WTC11 (cell line): Measurements from ENCODE around the gene ARHGEF28. TPM values are rescaled to one million over a fixed set of nuclear protein-coding genes. Genes with fewer than 3 reads are reported as not detected.

Source experiments
- ATAC-seq: fragments of 200-7000 bp; cut with Tn5 transposase; 2 replicates; pipeline ENCODE4 v1.10.0; 2021; ENCODE audit warnings: mild to moderate bottlenecking, moderate library complexity
- CTCF ChIA-PET: fragments of 300-600 bp; sonication (Branson Sonifier 250); formaldehyde crosslinking; loops from one replicate; lab custom pipeline; 2021; ENCODE audit warnings: antibody characterized with exemption; lab: Charles Lee
- POLR2A ChIA-PET: fragments of 350-600 bp; sonication (Branson Sonifier 250); formaldehyde crosslinking; loops from one replicate; lab custom pipeline; 2021; ENCODE audit warnings: antibody characterized with exemption; lab: Charles Lee
- DNase-seq: peaks from one replicate; pipeline ENCODE4 v3.0.0; 2021; ENCODE audit warnings: low spot score
- H3K27ac Mint-ChIP-seq: 2 replicates; pipeline ENCODE4 v1.8.0; 2021; ENCODE audit warnings: mixed read lengths
- H3K27me3 Mint-ChIP-seq: 2 replicates; pipeline ENCODE4 v1.8.0; 2021; ENCODE audit warnings: low read depth, mild to moderate bottlenecking, moderate library complexity, mixed read lengths
- H3K36me3 Mint-ChIP-seq: 2 replicates; pipeline ENCODE4 v1.8.0; 2021; ENCODE audit warnings: mixed read lengths
- H3K4me1 Mint-ChIP-seq: 2 replicates; pipeline ENCODE4 v1.8.0; 2022; ENCODE audit warnings: mixed read lengths
- H3K4me3 Mint-ChIP-seq: 2 replicates; pipeline ENCODE4 v1.8.0; 2021; ENCODE audit warnings: mild to moderate bottlenecking, moderate library complexity, mixed read lengths
- H3K9me3 Mint-ChIP-seq: 2 replicates; pipeline ENCODE4 v1.8.0; 2021; ENCODE audit warnings: mixed read lengths
- ARID4B ChIP-seq: sonication (generic); formaldehyde crosslinking; IDR thresholded peaks from 2 replicates; pipeline ENCODE4 v1.8.0; 2023; ENCODE audit warnings: missing genetic modification reagents, mild to moderate bottlenecking, borderline replicate concordance
- ATF1 ChIP-seq: sonication (generic); formaldehyde crosslinking; IDR thresholded peaks from 2 replicates; pipeline ENCODE4 v1.8.1; 2023; ENCODE audit warnings: mild to moderate bottlenecking, moderate library complexity, missing genetic modification reagents
- CBFB ChIP-seq: sonication (generic); formaldehyde crosslinking; IDR thresholded peaks from 2 replicates; pipeline ENCODE4 v1.8.1; 2022; ENCODE audit warnings: mild to moderate bottlenecking, low read depth, missing genetic modification reagents
- ERG ChIP-seq: fragments of 250-450 bp; sonication (Bioruptor Pico); IDR thresholded peaks from 2 replicates; pipeline ENCODE4 v1.8.0; 2021; ENCODE audit warnings: mild to moderate bottlenecking
- FOXJ3 ChIP-seq: sonication (generic); formaldehyde crosslinking; IDR thresholded peaks from 2 replicates; pipeline ENCODE4 v1.9.0; 2021; ENCODE audit warnings: missing genetic modification reagents, mild to moderate bottlenecking, borderline replicate concordance
- FOXP4 ChIP-seq: sonication (generic); formaldehyde crosslinking; IDR thresholded peaks from 2 replicates; pipeline ENCODE4 v1.8.0; 2022; ENCODE audit warnings: mild to moderate bottlenecking, missing genetic modification reagents
- KAT7 ChIP-seq: sonication (generic); formaldehyde crosslinking; IDR thresholded peaks from 2 replicates; pipeline ENCODE4 v1.8.1; 2023; ENCODE audit warnings: missing genetic modification reagents, mild to moderate bottlenecking, borderline replicate concordance
- NFATC4 ChIP-seq: fragments of 250-450 bp; sonication (Bioruptor Pico); IDR thresholded peaks from 2 replicates; pipeline ENCODE4 v1.9.0; 2021; ENCODE audit warnings: mild to moderate bottlenecking
- NFE2L1 ChIP-seq: sonication (generic); formaldehyde crosslinking; IDR thresholded peaks from 2 replicates; pipeline ENCODE4 v1.8.1; 2023; ENCODE audit warnings: missing genetic modification reagents
- RELA ChIP-seq: sonication (generic); formaldehyde crosslinking; IDR thresholded peaks from 2 replicates; pipeline ENCODE4 v1.8.1; 2022; ENCODE audit warnings: missing genetic modification reagents, mild to moderate bottlenecking, borderline replicate concordance
- USF2 ChIP-seq: sonication (generic); formaldehyde crosslinking; IDR thresholded peaks from 2 replicates; pipeline ENCODE4 v1.8.1; 2023; ENCODE audit warnings: mild to moderate bottlenecking, missing genetic modification reagents, moderate library complexity
- ZNF138 ChIP-seq: sonication (generic); formaldehyde crosslinking; conservative IDR thresholded peaks from 2 replicates; pipeline ENCODE4 v1.8.1; 2022; ENCODE audit warnings: mild to moderate bottlenecking, moderate library complexity, missing genetic modification reagents
- ZNF396 ChIP-seq: fragments of 250-450 bp; sonication (Bioruptor Pico); IDR thresholded peaks from 2 replicates; pipeline ENCODE4 v1.8.0; 2021; ENCODE audit warnings: mild to moderate bottlenecking, moderate library complexity, borderline replicate concordance
- ZNF423 ChIP-seq: fragments of 250-450 bp; sonication (Bioruptor Pico); IDR thresholded peaks from 2 replicates; pipeline ENCODE4 v2.1.2; 2022; ENCODE audit warnings: mild to moderate bottlenecking, moderate library complexity
- total RNA-seq: library from RNA; stranded (reverse); gene quantifications from 3 replicates; pipeline ENCODE4 v1.2.3, GENCODE V29; 2021
- TF ChIP-seq, protein P1 (sequence below): sonication (generic); formaldehyde crosslinking; conservative IDR thresholded peaks from 2 replicates; pipeline ENCODE4 v1.8.1; 2023; ENCODE audit warnings: mild to moderate bottlenecking, low read depth, missing genetic modification reagents, moderate library complexity
- TF ChIP-seq, protein P2 (sequence below): sonication (generic); formaldehyde crosslinking; IDR thresholded peaks from 2 replicates; pipeline ENCODE4 v1.8.0; 2022; ENCODE audit warnings: mild to moderate bottlenecking, missing genetic modification reagents
- TF ChIP-seq, protein P3 (sequence below): sonication (generic); formaldehyde crosslinking; IDR thresholded peaks from 2 replicates; pipeline ENCODE4 v1.8.1; 2022; ENCODE audit warnings: low read depth, mild to moderate bottlenecking, moderate library complexity, missing genetic modification reagents, borderline replicate concordance

ARHGEF28 gene
- total RNA-seq, 1 experiment from 2014 or later = 0.96 TPM

DNA sequence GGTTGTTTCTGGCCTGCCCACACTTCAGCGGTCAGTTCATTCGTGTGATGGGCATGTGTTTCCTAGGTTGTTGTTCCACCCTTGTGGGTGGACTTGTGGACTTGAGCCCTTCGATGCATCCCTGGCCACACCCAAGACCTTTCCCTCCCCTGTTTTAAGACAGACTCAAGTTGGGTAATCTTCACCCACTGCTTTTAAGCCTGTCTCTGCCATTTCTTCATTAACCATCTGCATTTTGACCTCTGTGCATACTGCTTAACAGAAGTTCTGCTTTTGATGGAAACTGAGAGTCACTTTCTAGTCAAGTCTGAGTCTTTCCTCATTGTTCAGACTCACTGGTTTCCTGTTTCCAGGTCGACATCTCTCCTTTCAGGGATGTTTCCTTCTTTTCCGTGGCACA lies 233.7 kb downstream of the ARHGEF28 start:
- H3K4me3 Mint-ChIP-seq = no peak overlapping the region
- ATAC-seq (no peak), DNase-seq (no peak)
- H3K27me3 Mint-ChIP-seq = no peaks in the 10 kb centered on the region
- no peak for TF ChIP-seq ZNF423 (CRISPR knock-in tag)
- TF ChIP-seq, protein P1, sequence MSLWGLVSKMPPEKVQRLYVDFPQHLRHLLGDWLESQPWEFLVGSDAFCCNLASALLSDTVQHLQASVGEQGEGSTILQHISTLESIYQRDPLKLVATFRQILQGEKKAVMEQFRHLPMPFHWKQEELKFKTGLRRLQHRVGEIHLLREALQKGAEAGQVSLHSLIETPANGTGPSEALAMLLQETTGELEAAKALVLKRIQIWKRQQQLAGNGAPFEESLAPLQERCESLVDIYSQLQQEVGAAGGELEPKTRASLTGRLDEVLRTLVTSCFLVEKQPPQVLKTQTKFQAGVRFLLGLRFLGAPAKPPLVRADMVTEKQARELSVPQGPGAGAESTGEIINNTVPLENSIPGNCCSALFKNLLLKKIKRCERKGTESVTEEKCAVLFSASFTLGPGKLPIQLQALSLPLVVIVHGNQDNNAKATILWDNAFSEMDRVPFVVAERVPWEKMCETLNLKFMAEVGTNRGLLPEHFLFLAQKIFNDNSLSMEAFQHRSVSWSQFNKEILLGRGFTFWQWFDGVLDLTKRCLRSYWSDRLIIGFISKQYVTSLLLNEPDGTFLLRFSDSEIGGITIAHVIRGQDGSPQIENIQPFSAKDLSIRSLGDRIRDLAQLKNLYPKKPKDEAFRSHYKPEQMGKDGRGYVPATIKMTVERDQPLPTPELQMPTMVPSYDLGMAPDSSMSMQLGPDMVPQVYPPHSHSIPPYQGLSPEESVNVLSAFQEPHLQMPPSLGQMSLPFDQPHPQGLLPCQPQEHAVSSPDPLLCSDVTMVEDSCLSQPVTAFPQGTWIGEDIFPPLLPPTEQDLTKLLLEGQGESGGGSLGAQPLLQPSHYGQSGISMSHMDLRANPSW = no peak
- H3K4me1 Mint-ChIP-seq = no peaks in the 10 kb centered on the region
- no peaks in the 10 kb centered on the region for H3K36me3 Mint-ChIP-seq
- ChIA-PET POLR2A (no interaction called here), CTCF (no interaction called here)
- no peak overlapping the region for H3K27ac Mint-ChIP-seq
- H3K9me3 Mint-ChIP-seq = no peaks in the 10 kb centered on the region

DNA sequence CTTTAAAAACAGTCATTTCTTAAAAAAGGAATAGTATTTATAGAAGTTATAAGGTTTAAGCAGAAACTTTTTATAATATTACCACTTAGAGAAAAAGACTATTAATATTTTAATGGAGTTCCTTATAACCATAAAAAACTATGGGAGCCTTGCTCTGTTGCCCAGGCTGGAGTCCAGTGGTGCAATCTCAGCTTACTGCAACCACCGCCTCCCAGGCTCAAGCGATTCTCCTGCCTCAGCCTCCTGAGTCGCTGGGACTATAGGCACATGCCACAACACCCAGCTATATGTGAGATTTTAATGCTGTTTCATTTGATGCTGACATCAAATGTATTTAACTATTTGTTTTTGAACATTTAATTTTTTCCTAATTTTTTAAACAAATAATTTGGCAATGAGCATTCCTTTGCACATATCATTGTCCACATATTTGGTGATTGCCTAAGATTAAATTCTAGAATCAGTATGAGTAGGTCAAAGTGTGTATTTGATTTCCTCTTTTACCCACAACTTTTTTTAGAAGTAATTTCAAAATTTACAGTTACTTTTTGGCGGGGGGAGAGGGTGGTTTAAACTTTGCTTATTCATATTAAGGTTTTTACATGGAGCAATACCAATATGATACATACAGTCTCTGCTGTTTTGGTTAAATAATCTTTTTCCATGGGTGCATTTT lies 235.5 kb downstream of the ARHGEF28 start:
- no peak overlapping the region for H3K4me3 Mint-ChIP-seq

More for the DNA sequence above, 235.5 kb downstream of the ARHGEF28 start:
- no peak for DNase-seq
- TF ChIP-seq FOXJ3 (CRISPR knock-in tag) = no peak
- TF ChIP-seq, protein P2, sequence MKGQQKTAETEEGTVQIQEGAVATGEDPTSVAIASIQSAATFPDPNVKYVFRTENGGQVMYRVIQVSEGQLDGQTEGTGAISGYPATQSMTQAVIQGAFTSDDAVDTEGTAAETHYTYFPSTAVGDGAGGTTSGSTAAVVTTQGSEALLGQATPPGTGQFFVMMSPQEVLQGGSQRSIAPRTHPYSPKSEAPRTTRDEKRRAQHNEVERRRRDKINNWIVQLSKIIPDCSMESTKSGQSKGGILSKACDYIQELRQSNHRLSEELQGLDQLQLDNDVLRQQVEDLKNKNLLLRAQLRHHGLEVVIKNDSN (CRISPR knock-in tag) = no peak
- no peak for TF ChIP-seq CBFB (CRISPR knock-in tag)
- TF ChIP-seq ATF1 = no peak
- TF ChIP-seq, protein P1 = no peak
- no peak for TF ChIP-seq ARID4B (CRISPR knock-in tag)
- no peak for TF ChIP-seq ERG (CRISPR knock-in tag)
- no peak for TF ChIP-seq ZNF138 (CRISPR knock-in tag)
- no peak for TF ChIP-seq NFE2L1 (CRISPR knock-in tag)
- no peak for TF ChIP-seq ZNF396 (CRISPR knock-in tag)
- TF ChIP-seq FOXP4 (CRISPR knock-in tag) = no peak
- TF ChIP-seq USF2 (CRISPR knock-in tag) = no peak
- TF ChIP-seq, protein P3, sequence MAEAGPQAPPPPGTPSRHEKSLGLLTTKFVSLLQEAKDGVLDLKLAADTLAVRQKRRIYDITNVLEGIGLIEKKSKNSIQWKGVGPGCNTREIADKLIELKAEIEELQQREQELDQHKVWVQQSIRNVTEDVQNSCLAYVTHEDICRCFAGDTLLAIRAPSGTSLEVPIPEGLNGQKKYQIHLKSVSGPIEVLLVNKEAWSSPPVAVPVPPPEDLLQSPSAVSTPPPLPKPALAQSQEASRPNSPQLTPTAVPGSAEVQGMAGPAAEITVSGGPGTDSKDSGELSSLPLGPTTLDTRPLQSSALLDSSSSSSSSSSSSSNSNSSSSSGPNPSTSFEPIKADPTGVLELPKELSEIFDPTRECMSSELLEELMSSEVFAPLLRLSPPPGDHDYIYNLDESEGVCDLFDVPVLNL (CRISPR knock-in tag) = no peak
- no peak for TF ChIP-seq KAT7 (CRISPR knock-in tag)
- no peak for TF ChIP-seq NFATC4 (CRISPR knock-in tag)
- no peak for TF ChIP-seq RELA (CRISPR knock-in tag)
- no peaks in the 10 kb centered on the region for H3K9me3 Mint-ChIP-seq
- ChIA-PET POLR2A (no interaction called here), CTCF (interaction anchor here (1.6 kb wide), 1 partner anchor 65 kb away, joined by 3 read pairs; no protein-coding TSS in a partner anchor)
- no peaks in the 10 kb centered on the region for H3K4me1 Mint-ChIP-seq
- no peak for ATAC-seq
- H3K36me3 Mint-ChIP-seq = no peaks in the 10 kb centered on the region
- no peaks in the 10 kb centered on the region for H3K27me3 Mint-ChIP-seq
- H3K27ac Mint-ChIP-seq = no peak overlapping the region
